Endothelial cell (in vitro differentiated cells): ENCODE data around the gene ECT2. TPM values are rescaled to one million over a fixed set of nuclear protein-coding genes. Genes with fewer than 3 reads are reported as not detected.
A peak's percentile ranks its signal among the peaks of the same experiment; 100 is the strongest.

Experiments
- DNase-seq: peaks from one replicate; pipeline ENCODE4 v3.0.0; 2021; ENCODE audit warnings: low spot score
- H3K27ac Mint-ChIP-seq: one replicate; pipeline ENCODE4 v1.8.0; 2021; ENCODE audit warnings: mixed read lengths, inconsistent platforms; ENCODE audit not compliant: unreplicated experiment
- H3K27me3 Mint-ChIP-seq: one replicate; pipeline ENCODE4 v1.8.0; 2021; ENCODE audit warnings: mild to moderate bottlenecking, moderate library complexity, mixed read lengths, inconsistent platforms; ENCODE audit not compliant: unreplicated experiment
- H3K36me3 Mint-ChIP-seq: one replicate; pipeline ENCODE4 v1.8.0; 2021; ENCODE audit warnings: mild to moderate bottlenecking, low read depth, mixed read lengths, inconsistent platforms; ENCODE audit not compliant: unreplicated experiment
- H3K4me1 Mint-ChIP-seq: one replicate; pipeline ENCODE4 v1.8.0; 2021; ENCODE audit warnings: mild to moderate bottlenecking, mixed read lengths, inconsistent platforms; ENCODE audit not compliant: unreplicated experiment
- H3K4me3 Mint-ChIP-seq: one replicate; pipeline ENCODE4 v1.8.0; 2021; ENCODE audit warnings: mild to moderate bottlenecking, mixed read lengths, inconsistent platforms; ENCODE audit not compliant: unreplicated experiment
- H3K9me3 Mint-ChIP-seq: one replicate; pipeline ENCODE4 v1.8.0; 2021; ENCODE audit warnings: mixed read lengths, inconsistent platforms; ENCODE audit not compliant: unreplicated experiment
- total RNA-seq: library from RNA; stranded (reverse); fragmentation: NEBNext Ultra II Directional; extraction: Animal tissue kit (Norgen Biotek cat#: 25700); gene quantifications from one replicate; pipeline ENCODE4 v1.2.1, GENCODE V29; 2021; ENCODE audit not compliant: unreplicated experiment
- TF ChIP-seq, protein P1 (sequence below): fragments of 200-600 bp; sonication (generic); IDR thresholded peaks from one replicate; pipeline ENCODE4 v1.5.0; 2021; ENCODE audit warnings: antibody characterized with exemption; ENCODE audit not compliant: unreplicated experiment

ECT2 gene
- total RNA-seq, 1 donor from 2014 or later: 18.0 TPM

DNA sequence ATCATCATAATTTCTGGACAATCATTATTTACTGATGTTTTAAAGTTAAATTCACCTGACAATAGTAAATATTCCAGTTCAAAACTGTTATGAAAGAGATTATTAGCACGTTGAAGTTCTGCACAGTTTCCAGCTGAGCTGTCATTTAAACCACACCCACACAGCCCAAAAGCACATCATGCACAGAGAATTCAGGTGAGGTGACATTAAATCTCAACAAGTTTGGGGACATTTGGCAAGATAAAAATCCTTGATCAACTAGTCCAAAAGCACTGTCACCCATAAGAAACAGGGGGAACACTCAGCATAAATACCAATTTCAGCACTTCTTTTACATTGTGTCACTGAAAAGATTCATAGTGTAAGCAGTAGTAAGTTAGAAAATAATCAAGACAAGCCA is 46.5 kb upstream of the ECT2 start:
- Mint-ChIP-seq H3K4me1 (peaks cover 6% of the 10 kb centered on the region), H3K27ac (no peak overlapping the region), H3K27me3 (no peaks in the 10 kb centered on the region), H3K9me3 (no peaks in the 10 kb centered on the region), H3K36me3 (no peaks in the 10 kb centered on the region), H3K4me3 (no peak overlapping the region)
- DNase-seq: no peak
- TF ChIP-seq, protein P1, sequence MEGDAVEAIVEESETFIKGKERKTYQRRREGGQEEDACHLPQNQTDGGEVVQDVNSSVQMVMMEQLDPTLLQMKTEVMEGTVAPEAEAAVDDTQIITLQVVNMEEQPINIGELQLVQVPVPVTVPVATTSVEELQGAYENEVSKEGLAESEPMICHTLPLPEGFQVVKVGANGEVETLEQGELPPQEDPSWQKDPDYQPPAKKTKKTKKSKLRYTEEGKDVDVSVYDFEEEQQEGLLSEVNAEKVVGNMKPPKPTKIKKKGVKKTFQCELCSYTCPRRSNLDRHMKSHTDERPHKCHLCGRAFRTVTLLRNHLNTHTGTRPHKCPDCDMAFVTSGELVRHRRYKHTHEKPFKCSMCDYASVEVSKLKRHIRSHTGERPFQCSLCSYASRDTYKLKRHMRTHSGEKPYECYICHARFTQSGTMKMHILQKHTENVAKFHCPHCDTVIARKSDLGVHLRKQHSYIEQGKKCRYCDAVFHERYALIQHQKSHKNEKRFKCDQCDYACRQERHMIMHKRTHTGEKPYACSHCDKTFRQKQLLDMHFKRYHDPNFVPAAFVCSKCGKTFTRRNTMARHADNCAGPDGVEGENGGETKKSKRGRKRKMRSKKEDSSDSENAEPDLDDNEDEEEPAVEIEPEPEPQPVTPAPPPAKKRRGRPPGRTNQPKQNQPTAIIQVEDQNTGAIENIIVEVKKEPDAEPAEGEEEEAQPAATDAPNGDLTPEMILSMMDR: no peak

DNA sequence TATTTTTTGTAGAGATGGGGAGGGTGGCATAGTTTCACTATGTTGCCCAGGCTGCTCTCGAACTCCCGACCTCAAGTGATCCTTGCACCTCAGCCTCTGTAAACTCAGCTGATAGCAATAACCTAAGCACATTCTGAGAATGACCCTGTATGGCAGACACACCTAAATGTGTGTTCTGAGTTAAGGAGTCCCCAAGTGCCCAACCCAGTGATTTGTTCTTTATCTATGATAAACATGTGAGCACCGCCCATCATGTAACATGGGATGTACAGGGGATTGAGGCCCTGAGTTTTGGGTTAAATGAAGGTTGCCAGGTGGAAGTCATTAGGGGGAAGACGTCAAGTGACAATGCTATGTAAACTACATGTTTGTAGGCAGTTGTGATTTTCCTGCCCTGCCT is 45.4 kb upstream of the ECT2 start:
- no peaks in the 10 kb centered on the region for H3K36me3 Mint-ChIP-seq
- H3K27me3 Mint-ChIP-seq: no peaks in the 10 kb centered on the region
- H3K27ac Mint-ChIP-seq: no peak overlapping the region
- H3K4me1 Mint-ChIP-seq: peaks cover 15% of the 10 kb centered on the region
- TF ChIP-seq, protein P1: no peak
- H3K4me3 Mint-ChIP-seq: no peak overlapping the region
- no peak for DNase-seq
- no peaks in the 10 kb centered on the region for H3K9me3 Mint-ChIP-seq

DNA sequence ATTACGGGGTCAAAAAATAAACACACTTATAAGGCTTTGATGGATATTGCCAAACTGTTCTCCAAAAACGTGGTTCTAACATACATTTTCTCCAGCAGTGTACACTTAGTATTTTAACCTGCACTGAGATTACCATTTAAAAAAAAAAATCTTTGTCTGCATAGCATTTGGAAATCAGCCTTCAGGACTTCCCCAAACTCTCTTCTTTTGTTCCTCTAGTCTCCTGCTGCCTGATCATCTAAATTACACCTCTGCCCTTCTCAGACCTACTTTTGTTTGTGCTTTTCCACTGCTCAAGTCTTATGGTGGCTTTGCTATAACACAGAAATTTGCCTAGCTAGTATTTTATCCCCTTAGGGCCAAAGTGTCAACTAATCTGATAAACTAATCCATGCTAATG is 43.5 kb upstream of the ECT2 start:
- Mint-ChIP-seq H3K36me3 (no peaks in the 10 kb centered on the region), H3K4me3 (no peak overlapping the region), H3K27me3 (peaks cover 2% of the 10 kb centered on the region), H3K27ac (no peak overlapping the region), H3K9me3 (no peaks in the 10 kb centered on the region), H3K4me1 (peaks cover 15% of the 10 kb centered on the region)
- TF ChIP-seq, protein P1: no peak
- DNase-seq: no peak

DNA sequence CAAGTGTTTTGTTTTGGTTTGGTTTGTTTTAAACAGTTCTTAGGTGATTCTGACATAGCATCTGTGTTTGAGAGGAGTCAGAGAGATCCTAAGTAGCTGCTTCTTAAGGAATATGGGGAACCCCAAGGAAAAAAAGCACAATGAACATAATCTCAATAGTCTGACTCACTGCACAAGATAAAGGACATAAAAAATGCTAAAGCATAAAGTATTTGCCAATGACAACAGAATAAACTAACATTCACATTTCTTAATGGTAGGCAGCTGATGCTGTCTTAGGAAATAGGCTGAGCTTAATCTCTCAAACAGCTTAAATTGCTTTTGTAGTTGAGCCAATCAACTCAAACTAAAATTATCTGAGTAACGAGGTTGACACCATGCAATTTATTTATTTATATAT is 42.6 kb upstream of the ECT2 start:
- peaks cover 2% of the 10 kb centered on the region for H3K27me3 Mint-ChIP-seq
- DNase-seq: no peak
- TF ChIP-seq, protein P1: no peak
- no peaks in the 10 kb centered on the region for H3K9me3 Mint-ChIP-seq
- peaks cover 15% of the 10 kb centered on the region for H3K4me1 Mint-ChIP-seq
- H3K36me3 Mint-ChIP-seq: no peaks in the 10 kb centered on the region
- no peak overlapping the region for H3K4me3 Mint-ChIP-seq
- no peak overlapping the region for H3K27ac Mint-ChIP-seq

DNA sequence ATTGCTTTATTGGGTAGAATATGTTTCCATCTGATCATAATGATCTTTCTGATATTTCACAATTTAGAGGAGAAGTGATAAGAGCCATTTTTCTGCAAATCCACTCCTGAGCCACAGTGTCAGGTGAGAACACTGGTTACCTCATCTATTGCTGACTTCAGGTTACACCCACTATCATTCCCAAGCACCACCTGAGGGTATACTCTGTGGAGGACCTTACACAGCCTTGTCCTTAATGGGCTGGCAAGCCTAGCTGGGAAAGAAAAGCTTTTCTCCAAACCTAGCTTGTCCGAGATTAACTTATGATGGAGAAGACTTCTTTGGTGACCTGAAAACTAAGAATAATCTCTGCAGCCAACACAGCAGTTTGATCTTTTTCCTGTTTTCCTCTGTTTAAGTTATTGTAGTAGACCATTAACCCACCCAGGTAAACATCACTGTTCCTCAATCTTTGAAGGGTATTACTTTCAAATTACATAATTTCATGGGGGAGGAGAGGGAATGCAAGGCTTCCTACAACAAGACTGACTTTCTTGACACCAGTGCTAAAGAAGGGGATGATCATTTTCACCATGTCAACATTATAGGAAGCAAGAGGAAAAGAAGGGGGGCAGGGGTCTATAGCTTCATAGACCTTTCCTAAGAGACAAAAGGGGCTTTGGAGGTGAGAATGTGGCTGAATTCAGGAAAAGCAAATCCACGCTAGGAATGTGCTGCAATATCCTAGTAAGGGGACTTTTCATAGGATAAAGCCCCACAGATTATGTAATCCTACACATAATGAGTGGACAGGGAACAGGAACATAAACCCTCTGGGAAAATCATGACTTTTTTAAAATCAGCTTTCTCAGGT is 41.4 kb upstream of the ECT2 start:
- H3K4me1 Mint-ChIP-seq: peaks cover 15% of the 10 kb centered on the region
- DNase-seq: no peak
- H3K27me3 Mint-ChIP-seq: peaks cover 2% of the 10 kb centered on the region
- H3K27ac Mint-ChIP-seq: no peak overlapping the region
- H3K9me3 Mint-ChIP-seq: no peaks in the 10 kb centered on the region
- H3K4me3 Mint-ChIP-seq: peak overlapping the region; percentile 96
- H3K36me3 Mint-ChIP-seq: no peaks in the 10 kb centered on the region
- TF ChIP-seq, protein P1: no peak
